Karpas-422 (cell line): ENCODE results near the gene DAPK2. TPM values are rescaled to one million over a fixed set of nuclear protein-coding genes. Genes with fewer than 3 reads are reported as not detected.

Experiments used
- DNase-seq: peaks from one replicate; pipeline ENCODE4 v3.0.0-alpha.2; 2015
- H2AFZ ChIP-seq: fragments of 200-600 bp; sonication (generic); 2 replicates; pipeline ENCODE4 v1.6.1; 2014; ENCODE audit warnings: antibody characterized with exemption, low read length, mixed read lengths
- H3K27ac ChIP-seq: fragments of 200-600 bp; sonication (generic); 2 replicates; pipeline ENCODE4 v1.5.1; 2014; ENCODE audit warnings: mild to moderate bottlenecking, low read length, moderate library complexity
- H3K27me3 ChIP-seq: fragments of 200-600 bp; sonication (generic); 2 replicates; pipeline ENCODE4 v1.6.1; 2014; ENCODE audit warnings: low read length, mixed read lengths
- H3K36me3 ChIP-seq: fragments of 200-600 bp; sonication (generic); 2 replicates; pipeline ENCODE4 v1.6.1; 2014; ENCODE audit warnings: low read length, mixed read lengths; ENCODE audit not compliant: insufficient read depth
- H3K4me1 ChIP-seq: fragments of 200-600 bp; sonication (generic); 2 replicates; pipeline ENCODE4 v1.6.1; 2014; ENCODE audit warnings: mild to moderate bottlenecking, low read length, mixed read lengths
- H3K4me2 ChIP-seq: fragments of 200-600 bp; sonication (generic); 2 replicates; pipeline ENCODE4 v1.6.1; 2014; ENCODE audit warnings: low read length, low read depth, mild to moderate bottlenecking; ENCODE audit not compliant: poor library complexity, severe bottlenecking
- H3K4me3 ChIP-seq: fragments of 200-600 bp; sonication (generic); 2 replicates; pipeline ENCODE4 v1.5.1; 2014; ENCODE audit warnings: mild to moderate bottlenecking, antibody characterized with exemption, low read length, mixed read lengths
- H3K79me2 ChIP-seq: fragments of 200-600 bp; sonication (generic); 2 replicates; pipeline ENCODE4 v1.6.1; 2014; ENCODE audit warnings: mild to moderate bottlenecking, low read length, mixed read lengths
- H3K9ac ChIP-seq: fragments of 200-600 bp; sonication (generic); 2 replicates; pipeline ENCODE4 v1.6.0; 2014; ENCODE audit warnings: low read length
- H3K9me2 ChIP-seq: fragments of 200-600 bp; sonication (generic), shearing (Covaris generic); replicated peaks from 2 replicates; pipeline ENCODE4 v1.6.0; 2014; ENCODE audit warnings: mild to moderate bottlenecking, low read length, moderate library complexity; ENCODE audit not compliant: insufficient read depth
- H3K9me3 ChIP-seq: fragments of 300-700, 200-600 bp; sonication (generic); 2 replicates; pipeline ENCODE4 v1.6.1; 2014; ENCODE audit warnings: low read length, mixed read lengths
- H4K20me1 ChIP-seq: fragments of 200-600 bp; sonication (generic); 2 replicates; pipeline ENCODE4 v1.6.1; 2014; ENCODE audit warnings: mild to moderate bottlenecking, antibody characterized with exemption, low read length, low read depth; ENCODE audit not compliant: insufficient read depth
- total RNA-seq: library from RNA; depleted of rRNA; stranded (reverse); fragments of >200 nt; shearing (Covaris generic); gene quantifications from 2 replicates; pipeline ENCODE4 v1.2.3, GENCODE V29; 2014; ENCODE audit warnings: low replicate concordance

The DAPK2 gene
- total RNA-seq, 1 experiment from 2014 or later: 40.4 TPM

- Histone ChIP-seq H3K27me3 (no peaks in the 10 kb centered on the region), H3K36me3 (no peaks in the 10 kb centered on the region), H4K20me1 (no peaks in the 10 kb centered on the region), H3K9me3 (no peaks in the 10 kb centered on the region), H3K9me2 (no peaks in the 10 kb centered on the region), H2AFZ (no peak overlapping the region), H3K4me2 (peak overlapping the region; percentile 3), H3K4me3 (no peak overlapping the region), H3K79me2 (peaks cover 70% of the 10 kb centered on the region), H3K9ac (peak overlapping the region; percentile 25; the same call in 1 of the 2 replicates), H3K4me1 (peaks cover 69% of the 10 kb centered on the region), H3K27ac (peak overlapping the region; percentile 87)
- DNase-seq: no peak
Measured at GRCh38 chr15:64013179-64014062, 32.9 kb downstream of the DAPK2 start.

- Histone ChIP-seq H3K27ac (peak overlapping the region; percentile 87), H3K27me3 (no peaks in the 10 kb centered on the region), H3K4me2 (peak overlapping the region; percentile 15), H3K9me3 (no peaks in the 10 kb centered on the region), H3K4me1 (peaks cover 67% of the 10 kb centered on the region), H2AFZ (no peak overlapping the region), H3K4me3 (no peak overlapping the region), H4K20me1 (no peaks in the 10 kb centered on the region), H3K36me3 (no peaks in the 10 kb centered on the region), H3K9ac (peak overlapping the region; percentile 25; the same call in 1 of the 2 replicates), H3K79me2 (peaks cover 68% of the 10 kb centered on the region), H3K9me2 (no peaks in the 10 kb centered on the region)
- no peak for DNase-seq
Measured at GRCh38 chr15:64011736-64012135, 34.5 kb downstream of the DAPK2 start.

GRCh38 chr15:64010719-64011118 is 35.6 kb downstream of the DAPK2 start:
- H3K36me3 ChIP-seq: no peaks in the 10 kb centered on the region
- no peak overlapping the region for H2AFZ ChIP-seq
- H3K9me3 ChIP-seq: no peaks in the 10 kb centered on the region
- peak overlapping the region; percentile 42; the same call in 1 of the 2 replicates for H3K4me3 ChIP-seq
- no peaks in the 10 kb centered on the region for H4K20me1 ChIP-seq
- no peaks in the 10 kb centered on the region for H3K9me2 ChIP-seq
- H3K79me2 ChIP-seq: peaks cover 74% of the 10 kb centered on the region
- H3K27ac ChIP-seq: peak overlapping the region; percentile 87
- peak overlapping the region; percentile 53 for H3K9ac ChIP-seq
- H3K4me2 ChIP-seq: peak overlapping the region; percentile 62
- DNase-seq: peak; percentile 82
- H3K27me3 ChIP-seq: no peaks in the 10 kb centered on the region
- peaks cover 67% of the 10 kb centered on the region for H3K4me1 ChIP-seq

- peak; percentile 60 for DNase-seq
- Histone ChIP-seq H3K4me1 (peaks cover 67% of the 10 kb centered on the region), H3K27ac (peak overlapping the region; percentile 87), H3K36me3 (no peaks in the 10 kb centered on the region), H3K4me3 (peak overlapping the region; percentile 9; the same call in 1 of the 2 replicates), H3K9ac (peak overlapping the region; percentile 53), H3K27me3 (no peaks in the 10 kb centered on the region), H3K9me2 (no peaks in the 10 kb centered on the region), H4K20me1 (no peaks in the 10 kb centered on the region), H3K4me2 (peak overlapping the region; percentile 62), H3K9me3 (no peaks in the 10 kb centered on the region), H2AFZ (no peak overlapping the region), H3K79me2 (peaks cover 69% of the 10 kb centered on the region)
Measured at GRCh38 chr15:64009798-64010261, 36.5 kb downstream of the DAPK2 start.

GRCh38 chr15:64009241-64009640 is 37.0 kb downstream of the DAPK2 start:
- H3K27ac ChIP-seq: peak overlapping the region; percentile 87
- H3K4me3 ChIP-seq: no peak overlapping the region; the same call in 1 of the 2 replicates
- no peaks in the 10 kb centered on the region for H3K9me2 ChIP-seq
- H3K9me3 ChIP-seq: no peaks in the 10 kb centered on the region
- H3K4me2 ChIP-seq: peak overlapping the region; percentile 62
- peaks cover 67% of the 10 kb centered on the region for H3K79me2 ChIP-seq
- no peak overlapping the region for H2AFZ ChIP-seq
- no peaks in the 10 kb centered on the region for H3K36me3 ChIP-seq
- H4K20me1 ChIP-seq: no peaks in the 10 kb centered on the region
- no peak for DNase-seq
- no peaks in the 10 kb centered on the region for H3K27me3 ChIP-seq
- peak overlapping the region; percentile 53 for H3K9ac ChIP-seq
- H3K4me1 ChIP-seq: peaks cover 70% of the 10 kb centered on the region

- Histone ChIP-seq H3K36me3 (no peaks in the 10 kb centered on the region), H3K9me2 (no peaks in the 10 kb centered on the region), H3K9ac (no peak overlapping the region), H3K79me2 (peaks cover 62% of the 10 kb centered on the region), H3K9me3 (no peaks in the 10 kb centered on the region), H3K4me1 (peaks cover 65% of the 10 kb centered on the region), H2AFZ (no peak overlapping the region), H3K4me2 (no peak overlapping the region), H3K4me3 (no peak overlapping the region), H3K27ac (peak overlapping the region; percentile 87), H3K27me3 (no peaks in the 10 kb centered on the region), H4K20me1 (no peaks in the 10 kb centered on the region)
- DNase-seq: no peak
Measured at GRCh38 chr15:64008177-64008576, 38.1 kb downstream of the DAPK2 start.

GRCh38 chr15:64006642-64007041 is 39.6 kb downstream of the DAPK2 start:
- Histone ChIP-seq H3K9me2 (no peaks in the 10 kb centered on the region), H3K9ac (no peak overlapping the region), H3K9me3 (no peaks in the 10 kb centered on the region), H3K4me2 (no peak overlapping the region), H3K27me3 (no peaks in the 10 kb centered on the region), H3K27ac (no peak overlapping the region), H3K36me3 (no peaks in the 10 kb centered on the region), H2AFZ (no peak overlapping the region), H4K20me1 (no peaks in the 10 kb centered on the region), H3K79me2 (peaks cover 48% of the 10 kb centered on the region), H3K4me1 (peaks cover 56% of the 10 kb centered on the region), H3K4me3 (no peak overlapping the region)
- DNase-seq: no peak

- Histone ChIP-seq H3K4me1 (peaks cover 47% of the 10 kb centered on the region), H3K4me2 (no peak overlapping the region)
Measured at GRCh38 chr15:64004587-64004986, 41.7 kb downstream of the DAPK2 start.

More at GRCh38 chr15:64004587-64004986, 41.7 kb downstream of the DAPK2 start:
- no peaks in the 10 kb centered on the region for H3K27me3 ChIP-seq
- H4K20me1 ChIP-seq: no peaks in the 10 kb centered on the region
- no peak for DNase-seq
- H3K9ac ChIP-seq: no peak overlapping the region
- no peak overlapping the region for H3K4me3 ChIP-seq
- H3K36me3 ChIP-seq: no peaks in the 10 kb centered on the region
- H3K79me2 ChIP-seq: peaks cover 47% of the 10 kb centered on the region
- no peaks in the 10 kb centered on the region for H3K9me2 ChIP-seq
- no peak overlapping the region; the same call in 1 of the 2 replicates for H3K27ac ChIP-seq
- no peak overlapping the region for H2AFZ ChIP-seq
- H3K9me3 ChIP-seq: no peaks in the 10 kb centered on the region
